ENCODE data around the gene TRPV5. TPM values are rescaled to one million over a fixed set of nuclear protein-coding genes. Genes with fewer than 3 reads are reported as not detected.
A peak's percentile ranks its signal among the peaks of the same experiment; 100 is the strongest.

The TRPV5 gene
- total RNA-seq, 1 donor from 2014 or later = not detected

DNA sequence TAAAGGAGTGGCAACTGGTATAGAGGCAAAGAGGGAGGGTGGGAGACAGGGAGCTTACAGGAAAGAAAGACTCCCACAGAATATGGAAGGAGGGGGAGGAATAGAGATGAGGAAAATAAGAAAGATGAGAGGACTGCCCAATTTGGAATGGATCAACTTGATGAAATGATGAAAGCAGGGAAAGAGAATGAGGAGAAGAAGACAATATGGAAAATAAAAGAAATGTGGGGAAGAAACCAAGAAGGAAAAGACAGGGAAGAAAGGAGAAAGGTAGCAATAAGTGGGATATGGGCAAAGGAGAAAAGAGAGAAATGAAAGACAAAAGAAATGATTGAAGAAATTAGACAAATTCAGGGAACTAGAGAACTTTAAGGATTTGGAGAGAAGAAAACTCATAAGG, 25.7 kb upstream of the TRPV5 start:
- Mint-ChIP-seq H3K4me3 (no peak overlapping the region), H3K27ac (no peak overlapping the region), H3K36me3 (no peaks in the 10 kb centered on the region), H3K4me1 (ENCODE audit: unreplicated experiment) (peaks cover 6% of the 10 kb centered on the region), H3K9me3 (peaks cover 7% of the 10 kb centered on the region), H3K27me3 (peaks cover 20% of the 10 kb centered on the region)
- DNase-seq (ENCODE audit: extremely low spot score, unreplicated experiment) = no peak
- TF ChIP-seq CTCF (conservative IDR thresholded peaks at IDR 0.05) = no peak

GRCh38 chr7:142957723-142958122, 24.2 kb upstream of the TRPV5 start:
- DNase-seq (ENCODE audit: extremely low spot score, unreplicated experiment) = no peak
- peaks cover 7% of the 10 kb centered on the region for H3K9me3 Mint-ChIP-seq
- TF ChIP-seq CTCF (conservative IDR thresholded peaks at IDR 0.05) = no peak
- no peaks in the 10 kb centered on the region for H3K36me3 Mint-ChIP-seq
- no peaks in the 10 kb centered on the region for H3K4me1 Mint-ChIP-seq (ENCODE audit: unreplicated experiment)
- H3K27me3 Mint-ChIP-seq = peaks cover 23% of the 10 kb centered on the region
- no peak overlapping the region for H3K4me3 Mint-ChIP-seq
- no peak overlapping the region for H3K27ac Mint-ChIP-seq

GRCh38 chr7:142956951-142957623, 23.5 kb upstream of the TRPV5 start:
- H3K27ac Mint-ChIP-seq = peak overlapping the region; percentile 32
- H3K9me3 Mint-ChIP-seq = peaks cover 7% of the 10 kb centered on the region
- no peaks in the 10 kb centered on the region for H3K36me3 Mint-ChIP-seq
- H3K27me3 Mint-ChIP-seq = peaks cover 23% of the 10 kb centered on the region
- no peak overlapping the region for H3K4me3 Mint-ChIP-seq
- no peak for DNase-seq (ENCODE audit: extremely low spot score, unreplicated experiment)
- H3K4me1 Mint-ChIP-seq (ENCODE audit: unreplicated experiment) = no peaks in the 10 kb centered on the region
- no peak for TF ChIP-seq CTCF (conservative IDR thresholded peaks at IDR 0.05)

DNA sequence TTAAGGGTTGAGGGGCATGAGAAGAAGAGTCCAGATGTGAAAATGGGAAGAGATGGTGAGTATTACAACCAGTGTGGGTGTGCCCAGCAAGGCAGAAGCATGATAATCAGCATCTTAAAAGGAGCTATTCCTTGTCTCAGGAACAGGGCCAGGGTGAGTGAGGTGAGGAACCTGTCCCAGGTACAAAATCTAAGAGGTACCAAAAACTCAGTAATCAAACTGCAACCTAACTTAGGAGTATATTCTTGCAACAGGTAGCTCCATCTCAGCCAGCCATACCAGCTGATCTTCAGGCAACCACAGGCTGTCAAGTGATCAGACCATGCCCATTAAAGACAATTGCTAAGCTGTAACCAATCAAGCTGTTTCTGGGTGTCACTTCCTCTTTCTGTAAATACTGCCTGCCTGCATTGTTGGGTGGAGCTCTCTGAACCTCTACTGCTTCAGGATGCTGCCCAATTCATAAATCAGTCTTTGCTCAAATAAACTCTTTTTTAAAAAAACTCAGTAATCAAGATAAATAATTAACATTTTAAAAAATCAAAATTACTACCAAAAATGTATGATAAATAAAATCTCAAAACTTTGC, 21.2 kb upstream of the TRPV5 start:
- Mint-ChIP-seq H3K36me3 (no peaks in the 10 kb centered on the region), H3K27me3 (peaks cover 22% of the 10 kb centered on the region), H3K27ac (no peak overlapping the region), H3K4me3 (no peak overlapping the region), H3K4me1 (ENCODE audit: unreplicated experiment) (no peaks in the 10 kb centered on the region), H3K9me3 (peaks cover 7% of the 10 kb centered on the region)
- DNase-seq (ENCODE audit: extremely low spot score, unreplicated experiment) = no peak
- no peak for TF ChIP-seq CTCF (conservative IDR thresholded peaks at IDR 0.05)

DNA sequence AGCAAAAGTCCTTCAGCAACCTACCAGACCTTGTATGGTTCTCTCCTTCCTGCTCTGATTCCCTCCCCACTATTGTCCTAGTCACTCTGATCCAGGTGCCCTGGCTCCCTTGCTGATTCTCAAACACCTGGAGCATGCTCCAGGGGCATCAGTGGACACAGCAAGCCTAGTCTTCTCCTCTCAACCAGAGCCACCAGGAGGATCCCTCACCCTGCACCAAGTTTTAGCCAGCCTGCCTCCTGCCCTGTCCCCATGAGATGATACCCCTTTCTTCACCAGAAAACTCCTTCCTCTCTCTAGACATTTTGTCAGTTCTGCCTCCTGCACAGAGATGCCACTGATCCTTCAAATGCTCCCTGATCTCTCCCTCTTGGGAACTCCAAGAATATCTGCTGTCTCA, 16.7 kb upstream of the TRPV5 start:
- Mint-ChIP-seq H3K4me3 (no peak overlapping the region), H3K9me3 (no peaks in the 10 kb centered on the region), H3K36me3 (no peaks in the 10 kb centered on the region), H3K27ac (no peak overlapping the region), H3K27me3 (peaks cover 10% of the 10 kb centered on the region), H3K4me1 (ENCODE audit: unreplicated experiment) (no peaks in the 10 kb centered on the region)
- no peak for DNase-seq (ENCODE audit: extremely low spot score, unreplicated experiment)
- TF ChIP-seq CTCF (conservative IDR thresholded peaks at IDR 0.05) = no peak

Data from type B pancreatic cell (in vitro differentiated cells).